ENCODE results near the gene TEX44.
A peak's percentile ranks its signal among the peaks of the same experiment; 100 is the strongest.
"Not testable (repeated sequence)": the region's sequence is repeated elsewhere in the genome, so short reads cannot be mapped to it uniquely, and the experiment has no call there.

TEX44 gene

DNA sequence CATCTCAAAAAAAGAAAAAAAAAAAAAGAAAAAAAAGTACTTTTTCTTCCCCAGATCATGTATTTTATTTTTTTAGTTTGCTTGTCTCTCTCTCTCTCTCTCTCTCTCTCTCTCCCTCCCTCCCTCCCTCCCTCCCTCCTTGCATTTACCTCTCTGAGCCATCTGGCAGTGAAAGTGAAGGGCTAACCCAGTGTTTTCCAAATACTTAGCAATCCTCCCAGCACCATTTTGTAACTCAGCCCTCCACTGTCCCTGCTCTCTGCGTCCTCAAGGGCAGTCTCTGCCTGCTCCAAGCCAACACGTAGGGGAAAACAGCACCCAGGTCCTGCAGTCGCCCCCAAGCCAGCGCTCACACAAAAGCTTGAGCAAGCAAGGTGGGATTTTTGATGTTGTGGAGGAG lies 19.6 kb upstream of the TEX44 start:
- DNase-seq: no peak

DNA sequence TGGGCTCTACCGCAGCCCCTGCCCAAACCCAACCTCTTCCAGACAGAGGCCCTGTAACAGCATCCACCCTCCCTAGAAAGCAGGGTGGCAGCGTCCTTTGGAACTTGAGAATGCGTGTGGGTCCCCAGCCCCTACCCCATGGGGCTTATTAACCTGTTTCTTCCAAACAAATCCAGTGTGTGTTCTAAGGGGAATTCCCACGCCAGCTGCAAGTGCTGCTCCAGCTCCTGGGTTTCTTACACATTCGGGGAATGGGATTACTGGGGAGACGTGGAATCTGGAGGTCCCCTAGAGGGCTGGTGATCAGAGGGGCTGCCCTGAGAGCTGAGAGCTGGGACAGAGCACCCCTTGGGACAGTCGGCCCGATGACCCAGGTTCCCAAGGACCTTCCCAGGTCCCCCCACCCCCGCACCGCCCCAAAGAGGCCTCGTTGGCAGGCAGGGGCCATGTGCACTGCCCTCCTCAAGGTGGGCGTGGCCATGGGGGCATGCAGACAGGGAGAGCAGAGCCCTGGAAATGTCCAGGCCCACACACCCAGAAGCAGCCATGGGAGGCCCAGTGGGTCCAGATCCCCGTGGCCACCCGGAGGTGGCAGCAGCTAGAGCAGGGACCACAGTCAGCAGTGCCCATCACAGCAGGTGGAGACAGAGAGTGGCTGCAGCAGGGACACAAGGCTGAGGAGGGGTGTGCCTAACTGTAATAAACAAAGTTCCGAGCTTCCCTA lies 18.8 kb upstream of the TEX44 start:
- no peak for DNase-seq

DNA sequence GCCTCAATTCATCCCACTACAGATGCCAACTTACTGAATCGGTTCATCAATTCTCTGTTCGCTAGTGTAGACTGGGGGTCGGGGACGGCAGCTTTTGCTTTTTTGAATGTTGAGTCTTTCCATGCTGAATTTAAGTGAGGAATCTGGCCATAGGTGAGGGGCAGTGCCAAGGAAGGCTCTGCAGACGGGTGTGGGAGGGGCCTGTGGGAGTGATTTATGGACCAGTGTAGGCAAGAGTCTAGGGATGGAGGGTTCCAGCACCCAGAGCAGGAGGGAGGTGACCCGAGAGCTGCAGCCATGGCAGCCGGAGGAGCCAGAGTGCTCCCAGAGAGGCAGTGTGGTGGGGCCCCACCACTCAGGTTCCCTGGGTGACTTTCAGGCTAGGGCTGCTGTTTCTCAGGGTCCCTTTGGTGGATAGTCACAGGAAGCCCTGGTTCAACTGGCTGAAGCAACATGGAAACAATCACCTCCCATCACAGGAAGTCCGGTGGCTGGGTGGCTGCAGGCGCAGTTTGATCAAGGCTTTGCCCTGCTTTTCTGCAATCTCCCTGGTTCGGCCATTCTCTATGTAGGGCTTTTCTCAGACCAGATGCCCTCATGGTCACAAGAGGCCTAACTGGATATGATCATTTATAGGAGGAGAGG lies 16.9 kb upstream of the TEX44 start:
- DNase-seq: no peak

- DNase-seq: no peak
Observed at GRCh38 chr2:231576465-231576864, 16.2 kb upstream of the TEX44 start.

DNA sequence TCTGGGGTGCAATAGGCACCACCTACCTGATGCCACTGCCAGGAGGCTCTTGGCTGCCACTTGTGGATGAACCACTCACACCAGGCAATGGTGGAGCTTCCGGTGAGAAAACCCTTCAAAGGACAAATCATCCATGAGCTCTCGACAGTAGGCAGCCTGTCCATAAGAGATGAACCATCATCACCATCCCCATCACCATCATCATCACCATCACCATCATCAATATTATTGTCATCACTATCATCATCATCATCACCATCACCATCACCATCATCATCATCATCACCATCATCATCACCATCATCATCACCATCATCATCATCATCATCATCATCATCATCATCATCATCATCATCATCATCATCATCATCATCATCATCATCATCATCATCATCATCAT lies 14.0 kb upstream of the TEX44 start:
- not testable (repeated sequence) for DNase-seq

DNA sequence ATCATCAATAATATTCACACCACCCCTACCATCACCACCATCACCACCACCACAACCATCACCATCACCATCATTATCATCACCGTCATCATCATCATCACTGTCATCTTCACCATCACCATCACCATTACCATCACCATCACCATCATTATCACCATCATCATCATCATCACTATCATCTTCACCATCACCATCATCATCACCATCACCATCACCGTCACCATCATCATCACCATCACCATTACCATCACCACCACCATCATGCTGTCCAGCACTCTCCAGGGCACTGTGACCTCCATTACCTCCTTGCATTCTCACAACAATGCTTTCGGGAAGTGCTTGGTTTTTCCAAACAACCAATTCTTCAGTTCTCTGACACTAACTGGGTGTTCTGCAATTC lies 13.1 kb upstream of the TEX44 start:
- DNase-seq: no peak

GRCh38 chr2:231581328-231581727 lies 11.3 kb upstream of the TEX44 start:
- DNase-seq: no peak

DNA sequence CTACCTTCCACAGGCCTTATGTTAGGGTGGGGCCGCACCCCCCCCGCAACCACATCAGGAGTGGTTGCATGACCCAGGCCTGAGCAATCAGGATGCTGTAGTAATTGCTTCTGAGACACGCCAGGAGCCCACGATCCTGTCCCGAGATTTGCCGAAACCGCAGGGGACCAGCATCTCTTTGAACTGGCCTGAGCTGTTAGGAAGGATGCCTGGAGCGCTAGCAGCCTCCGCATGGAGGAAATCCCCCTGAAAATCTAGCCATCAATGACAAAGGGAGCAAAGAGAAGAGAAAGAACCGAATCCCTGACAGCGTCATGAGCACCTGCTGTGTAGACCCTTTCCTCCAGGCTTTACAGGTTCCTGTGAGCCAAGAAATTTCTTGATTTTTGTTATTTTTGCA lies 8.7 kb upstream of the TEX44 start:
- DNase-seq: no peak

GRCh38 chr2:231587744-231588143 lies 4.9 kb upstream of the TEX44 start:
- DNase-seq: not testable (repeated sequence)

DNA sequence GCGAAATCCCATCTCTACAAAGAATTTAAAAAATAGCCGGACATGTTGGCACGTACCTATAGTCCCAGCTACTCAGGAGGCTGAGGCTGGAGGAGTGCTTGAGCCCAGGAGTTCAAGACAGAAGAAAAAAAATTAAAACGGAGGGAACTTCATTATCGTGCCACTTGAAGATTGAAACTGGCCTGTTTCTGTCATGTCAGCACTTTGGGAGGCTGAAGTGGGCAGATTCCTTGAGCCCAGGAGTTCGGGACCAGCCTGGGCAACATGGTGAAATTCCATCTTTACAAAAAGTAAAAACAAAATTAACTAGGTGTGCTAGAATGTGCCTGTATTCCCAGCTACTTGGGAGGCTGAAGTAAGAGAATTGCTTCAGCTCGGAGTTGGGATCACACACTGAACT lies 3.0 kb upstream of the TEX44 start:
- no peak for DNase-seq

DNA sequence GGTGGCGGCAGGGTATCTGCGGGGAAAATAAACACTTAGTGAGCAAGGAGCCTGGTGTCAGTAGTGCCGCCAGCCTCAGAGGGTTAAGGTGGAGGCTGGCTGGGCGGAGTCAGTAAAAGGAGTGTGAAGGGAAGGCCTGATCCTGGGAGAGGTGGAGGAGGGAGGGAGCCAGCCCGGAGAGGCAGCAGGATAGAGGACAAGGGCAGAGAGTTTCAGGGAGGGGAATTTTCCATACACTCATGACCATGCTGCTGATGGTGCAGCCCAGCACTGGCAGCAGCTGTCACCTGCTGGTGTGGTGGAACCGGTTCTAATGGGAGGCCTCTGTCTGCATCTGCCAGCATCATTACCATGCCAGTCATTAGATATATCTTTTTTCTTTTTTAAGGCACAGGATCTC lies 2.0 kb upstream of the TEX44 start:
- no peak for DNase-seq

DNA sequence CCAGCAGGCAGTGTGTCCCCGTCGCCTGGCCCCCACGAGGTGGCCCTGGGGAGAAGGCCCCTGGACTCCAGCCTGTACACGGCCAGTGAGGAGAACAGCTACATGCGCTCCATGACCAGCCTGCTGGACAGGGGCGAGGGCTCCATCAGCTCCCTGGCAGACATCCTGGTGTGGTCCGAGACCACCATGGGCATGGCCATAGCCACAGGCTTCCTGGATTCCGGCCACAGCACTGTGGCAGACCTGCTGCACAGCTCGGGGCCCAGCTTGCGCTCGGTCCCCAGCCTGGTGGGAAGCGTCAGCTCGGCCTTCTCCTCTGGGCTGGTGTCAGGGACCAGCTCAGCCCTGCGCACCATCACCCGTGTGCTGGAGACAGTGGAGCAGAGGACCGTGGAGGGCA lies 1.0 kb downstream of the TEX44 start:
- no peak for DNase-seq

DNA sequence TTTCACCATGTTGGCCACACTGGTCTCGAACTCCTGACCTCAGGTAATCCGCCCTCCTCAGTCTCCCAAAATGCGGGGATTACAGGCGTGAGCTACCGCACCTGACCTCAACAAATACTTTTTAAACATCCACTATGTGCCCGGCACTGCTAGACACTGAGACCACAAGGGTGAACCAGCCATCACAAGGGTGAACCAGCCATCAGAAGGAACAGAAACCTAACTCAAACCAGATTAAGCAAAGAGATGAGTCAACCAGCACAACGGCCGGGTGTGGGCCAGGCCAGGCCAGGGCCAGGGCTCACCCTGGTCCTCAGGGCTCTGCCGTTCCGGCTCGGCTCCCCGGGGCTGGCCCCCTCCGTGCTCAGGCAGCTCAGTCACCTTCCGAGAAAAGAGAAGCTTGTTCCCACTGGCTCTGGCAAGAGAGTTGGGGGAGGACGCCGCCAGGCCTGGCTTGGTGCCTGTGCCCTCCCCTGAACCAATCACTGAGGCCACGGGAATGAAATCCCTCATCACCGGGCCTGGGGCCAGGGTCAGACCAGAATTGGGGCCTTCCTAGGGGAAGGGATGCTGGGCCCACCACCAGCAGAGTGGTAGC lies 4.4 kb downstream of the TEX44 start:
- DNase-seq: no peak

GRCh38 chr2:231597627-231598026 lies 5.0 kb downstream of the TEX44 start:
- no peak for DNase-seq

DNA sequence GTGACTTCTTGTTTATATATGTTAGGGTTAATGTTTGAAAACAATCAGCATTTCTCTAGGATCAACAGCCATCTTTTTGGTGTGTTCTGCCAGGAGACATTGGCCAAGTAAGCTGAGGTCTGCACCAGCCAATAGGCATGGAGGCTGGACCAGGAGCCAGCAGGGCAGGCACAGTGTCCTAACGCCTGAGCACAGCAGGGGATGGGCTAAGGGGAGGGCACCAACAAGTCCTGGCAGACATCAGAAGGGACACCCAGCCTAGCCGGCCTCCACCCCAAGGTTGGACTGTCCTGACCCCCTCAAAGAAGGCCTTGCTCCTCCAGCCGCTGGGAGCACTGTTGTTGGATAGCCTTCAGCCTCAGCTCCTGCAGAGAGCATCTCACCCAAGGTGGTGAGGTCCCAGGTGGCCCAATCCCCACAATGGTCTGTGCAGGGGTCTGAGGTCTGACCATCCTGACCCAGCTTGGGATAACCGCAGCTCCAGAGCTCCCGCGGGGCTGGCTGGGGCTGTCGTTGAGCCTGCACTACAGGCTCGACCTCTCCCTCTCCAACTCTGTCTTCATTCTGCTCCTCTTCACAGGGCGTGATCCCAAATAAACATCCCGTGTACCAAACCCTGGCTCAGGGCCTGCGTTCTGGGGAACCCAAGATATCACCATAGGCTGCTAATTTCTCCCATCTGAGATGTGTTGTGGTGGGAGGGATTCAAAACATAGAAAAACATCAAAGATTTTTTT lies 8.1 kb downstream of the TEX44 start:
- no peak for DNase-seq

- peak; percentile 91 for DNase-seq
Observed at GRCh38 chr2:231601356-231602229, 8.9 kb downstream of the TEX44 start.

DNA sequence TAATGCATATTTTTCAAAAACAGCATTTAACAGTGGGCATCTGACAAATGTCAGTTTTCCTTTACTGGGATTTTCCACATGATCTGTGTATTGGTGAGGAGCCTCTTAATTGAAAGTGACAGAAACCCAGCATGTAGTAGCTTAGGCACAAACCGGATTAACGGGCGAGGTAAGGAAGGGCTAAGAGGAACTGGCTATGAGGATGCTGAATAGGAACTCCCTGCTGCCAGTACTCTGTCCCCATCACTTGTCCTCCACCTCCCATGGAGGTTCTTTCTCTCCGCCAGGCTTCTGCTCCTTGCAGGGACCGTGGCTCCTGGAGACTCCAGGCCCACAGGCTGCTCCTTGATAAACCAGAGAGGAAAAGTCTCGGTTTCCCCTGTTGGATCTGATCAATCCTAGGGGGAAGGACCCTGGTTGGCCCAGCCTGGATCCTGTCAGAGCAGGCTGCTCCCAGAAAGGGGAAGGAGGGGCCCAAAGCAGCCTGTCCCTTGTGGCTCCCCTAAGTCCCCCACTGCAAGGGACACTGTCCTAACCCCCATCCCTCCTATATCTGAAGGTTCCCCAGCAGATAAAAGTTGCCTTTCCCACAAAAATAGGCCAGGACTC lies 10.3 kb downstream of the TEX44 start:
- DNase-seq: no peak

- DNase-seq: no peak
Observed at GRCh38 chr2:231604101-231604684, 11.5 kb downstream of the TEX44 start.

GRCh38 chr2:231604685-231605606 lies 12.3 kb downstream of the TEX44 start:
- peak; percentile 97 for DNase-seq

- no peak for DNase-seq
Observed at GRCh38 chr2:231605607-231606091, 13.0 kb downstream of the TEX44 start.

DNA sequence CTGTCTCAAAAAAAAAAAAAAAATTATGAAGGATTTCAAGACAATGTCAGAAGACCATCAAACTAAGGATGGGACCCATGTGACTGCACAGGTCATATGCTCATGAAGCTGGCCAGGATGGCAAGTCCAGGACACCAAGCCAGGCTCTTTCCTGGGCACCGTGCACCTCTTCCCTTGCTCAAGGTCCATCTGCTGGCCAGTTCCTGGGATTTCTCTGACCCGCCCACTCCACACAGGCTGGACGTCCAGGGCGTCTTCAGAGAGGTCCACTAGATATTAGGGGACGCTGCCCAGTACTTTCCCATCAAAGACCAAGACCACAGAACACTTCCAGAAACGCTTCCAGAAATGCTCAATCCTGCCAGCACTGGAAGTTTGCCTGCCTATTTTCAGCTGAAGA lies 14.3 kb downstream of the TEX44 start:
- DNase-seq: no peak
